Myocyte (in vitro differentiated cells): Measurements from ENCODE around the gene CSNK2A2. TPM values are rescaled to one million over a fixed set of nuclear protein-coding genes. Genes with fewer than 3 reads are reported as not detected.

Source experiments
- DNase-seq: peaks from one replicate; pipeline ENCODE4 v3.0.0-alpha.2; 2012; ENCODE audit warnings: low read depth
- total RNA-seq: library from RNA; depleted of rRNA; stranded (reverse); fragments of >200 nt; gene quantifications from 2 replicates; pipeline ENCODE4 v1.2.3, GENCODE V29; 2014

Gene CSNK2A2
- total RNA-seq, 1 donor from 2014 or later, result 50.6 TPM

DNA sequence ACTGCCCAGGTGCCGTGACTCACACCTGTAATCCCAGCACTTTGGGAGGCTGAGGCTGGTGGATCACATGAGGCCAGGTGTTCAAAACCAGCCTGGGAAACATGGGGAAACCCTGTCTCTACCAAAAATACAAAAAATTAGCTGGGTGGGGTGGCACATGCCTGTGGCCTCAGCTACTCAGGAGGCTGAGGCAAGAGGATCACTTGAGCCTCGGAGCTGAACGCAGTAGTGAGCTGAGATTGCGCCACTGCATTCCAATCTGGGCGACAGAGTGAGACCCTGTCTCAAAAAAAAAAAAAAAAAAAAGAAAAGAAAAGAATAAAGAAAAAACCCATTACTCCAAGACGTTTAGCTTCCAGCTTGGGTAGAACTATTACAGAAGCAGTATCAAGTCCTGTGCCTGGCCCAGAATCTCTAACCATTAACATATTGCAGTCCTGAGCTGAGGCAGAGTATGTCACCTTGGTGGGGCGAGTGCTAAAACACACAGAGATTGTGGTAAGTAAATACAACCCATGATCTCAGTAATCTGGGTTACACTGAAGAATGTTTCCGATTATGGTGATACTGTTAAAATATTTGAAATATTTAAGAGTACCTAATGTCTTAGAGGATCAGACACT is 45.5 kb downstream of the CSNK2A2 start:
- no peak for DNase-seq

DNA sequence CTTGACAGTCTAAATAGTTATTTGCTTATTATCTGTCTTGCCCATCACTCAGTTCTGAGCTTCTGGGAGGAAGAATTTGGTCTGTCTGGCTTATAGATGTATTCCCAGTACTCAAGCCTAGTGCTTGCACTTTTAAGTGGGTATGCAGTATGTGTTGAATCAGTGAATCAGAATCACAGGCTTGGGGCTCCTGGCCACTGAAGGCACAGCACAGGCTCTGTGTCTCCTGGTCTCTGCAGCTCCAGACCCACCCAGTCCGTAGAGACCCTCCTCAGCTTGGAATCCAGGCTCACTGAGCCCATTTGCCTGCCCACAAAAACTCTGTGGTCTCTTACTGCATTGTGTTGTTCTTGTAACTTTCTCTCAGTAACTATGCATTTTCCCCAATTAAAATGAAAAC is 49.4 kb downstream of the CSNK2A2 start:
- DNase-seq, result no peak

GRCh38 chr16:58148099-58148498 is 49.8 kb downstream of the CSNK2A2 start:
- DNase-seq, result no peak

GRCh38 chr16:58138852-58139251 is 59.1 kb downstream of the CSNK2A2 start:
- DNase-seq, result no peak

DNA sequence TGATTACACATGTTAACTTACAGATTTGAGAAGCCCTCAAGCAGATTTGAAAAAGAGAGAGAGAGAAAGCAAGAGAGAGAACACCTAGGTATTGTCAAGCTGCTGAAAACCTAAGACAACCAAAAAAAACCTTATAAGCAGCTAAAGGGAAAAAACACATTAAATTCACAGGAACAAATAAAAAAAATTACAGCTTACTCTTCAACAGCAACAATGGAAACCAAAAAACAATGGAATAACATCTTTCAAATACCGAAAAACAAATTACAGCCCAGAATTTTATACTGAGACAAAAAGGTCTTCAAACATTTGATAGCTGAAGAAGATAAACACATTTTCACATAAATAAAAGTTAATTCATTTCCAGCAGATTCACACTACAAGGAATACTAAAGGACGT is 60.3 kb downstream of the CSNK2A2 start:
- no peak for DNase-seq

- DNase-seq, result peak; percentile 100
Measured at GRCh38 chr16:58129097-58129936, 68.6 kb downstream of the CSNK2A2 start, which contains the start of gene CFAP20. Gene CFAP20 (minus strand): TSS chr16:58129381. CDS start chr16:58129115, 266 bp downstream.

GRCh38 chr16:58128711-58129096 is 69.2 kb downstream of the CSNK2A2 start:
- DNase-seq, result peak; percentile 67

GRCh38 chr16:58128181-58128631 is 69.7 kb downstream of the CSNK2A2 start:
- DNase-seq, result no peak

DNA sequence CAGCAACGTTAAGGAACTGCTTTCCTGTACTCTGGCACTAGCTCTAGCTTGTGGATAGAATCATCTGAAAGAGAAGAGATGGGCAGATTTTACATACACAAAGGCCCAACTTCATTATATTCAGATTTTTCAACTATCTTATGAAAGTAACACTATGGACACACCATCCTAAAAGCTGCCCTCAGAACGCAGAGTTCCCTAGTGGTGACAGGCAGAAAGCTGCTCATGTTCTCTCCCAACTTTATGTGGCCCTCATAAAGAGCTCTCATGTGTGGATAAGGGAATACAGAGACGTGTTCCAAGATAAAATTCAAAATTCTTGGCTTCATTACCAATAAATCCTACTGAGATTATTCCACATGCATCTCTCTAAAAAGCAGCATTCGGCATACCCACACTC is 70.3 kb downstream of the CSNK2A2 start:
- DNase-seq, result peak; percentile 26

GRCh38 chr16:58127033-58127556 is 70.8 kb downstream of the CSNK2A2 start:
- peak; percentile 65 for DNase-seq

DNA sequence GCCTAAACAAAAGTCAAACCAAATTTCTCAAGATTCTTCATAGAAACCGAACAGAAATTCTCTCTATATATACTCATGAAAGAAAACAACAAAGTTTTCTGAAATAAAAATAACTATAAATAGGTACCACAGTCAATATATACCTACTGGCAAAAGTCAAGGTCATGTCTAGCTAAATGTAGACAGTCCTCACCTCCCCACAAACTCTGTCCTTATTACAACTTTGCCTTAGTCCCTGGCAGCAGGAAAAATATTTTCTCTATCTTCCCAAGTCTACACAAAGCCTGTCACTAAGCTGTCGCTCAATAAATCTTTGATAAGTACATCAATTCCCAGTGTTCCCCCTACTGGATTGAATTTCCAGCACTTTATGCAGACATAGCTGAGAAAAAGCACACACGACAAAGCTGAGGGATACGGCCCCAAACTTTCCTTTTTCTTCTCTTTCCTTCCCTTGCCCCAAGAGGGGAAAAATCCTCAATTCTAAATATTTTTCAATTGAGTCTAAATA is 71.4 kb downstream of the CSNK2A2 start:
- DNase-seq, result no peak

- DNase-seq, result no peak
Measured at GRCh38 chr16:58125781-58126335, 72.0 kb downstream of the CSNK2A2 start.

DNA sequence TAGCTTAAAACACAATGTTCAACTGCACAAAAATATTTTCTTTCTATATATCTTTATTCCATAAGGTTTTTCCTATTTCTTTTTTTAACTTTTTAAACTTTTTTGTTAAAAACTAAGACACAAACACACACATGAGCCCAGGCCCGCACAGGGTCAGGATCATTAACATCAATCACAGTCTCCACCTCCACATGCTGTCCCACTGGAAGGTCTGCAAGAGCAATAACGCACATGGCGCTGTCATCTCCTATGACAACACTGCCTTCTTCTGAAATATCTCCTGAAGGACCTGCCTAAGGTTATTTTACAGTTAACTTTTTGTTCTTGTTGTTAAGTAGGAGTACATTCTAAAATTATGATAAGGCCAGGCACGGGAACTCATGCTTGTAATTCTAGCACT is 72.9 kb downstream of the CSNK2A2 start:
- no peak for DNase-seq

DNA sequence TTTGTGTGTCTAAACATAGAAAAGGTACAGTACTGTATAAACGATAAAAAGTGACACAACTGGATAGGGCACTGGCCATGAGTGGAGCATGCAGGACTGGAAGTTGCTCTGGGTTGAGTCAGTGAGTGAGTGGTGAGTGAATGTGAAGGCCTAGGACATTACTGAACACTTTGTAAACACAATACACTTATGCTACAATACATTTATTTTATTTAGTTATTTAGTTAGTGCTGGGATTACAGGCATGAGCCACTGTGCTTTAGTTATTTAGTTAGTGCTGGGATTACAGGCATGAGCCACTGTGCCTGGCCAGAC is 73.3 kb downstream of the CSNK2A2 start:
- peak; percentile 14 for DNase-seq

DNA sequence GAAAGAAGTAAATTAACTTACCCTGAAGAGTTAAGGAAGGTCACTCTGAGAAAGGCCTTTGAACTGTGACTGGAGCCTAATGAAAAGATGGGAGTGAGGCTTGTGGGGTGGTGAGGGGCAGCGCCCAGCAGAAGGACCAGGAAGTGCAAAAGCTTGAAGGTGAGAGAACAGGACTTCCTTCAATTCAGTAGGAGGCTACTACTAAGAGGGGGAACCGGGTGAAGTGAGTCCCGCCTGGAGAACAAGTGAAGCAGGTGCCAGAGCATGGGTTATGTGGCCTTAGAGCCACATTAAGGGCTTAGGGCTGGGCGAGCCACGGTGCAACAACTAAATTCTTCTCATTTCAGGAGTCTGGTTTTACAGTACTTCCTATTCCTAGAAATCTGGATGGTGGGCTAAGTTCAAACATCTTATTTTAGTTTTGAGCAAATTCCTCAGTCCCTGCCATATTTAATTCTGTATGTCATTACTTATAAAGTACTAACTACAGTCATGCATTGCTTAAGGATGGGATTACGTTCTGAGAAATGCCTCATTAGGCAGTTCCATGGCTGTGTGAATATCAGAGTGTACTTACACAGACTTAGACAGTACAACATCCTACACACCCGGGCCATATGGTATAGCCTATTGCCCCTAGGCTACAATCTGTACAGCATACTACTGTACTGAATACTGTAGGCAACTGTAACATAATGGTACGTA is 73.9 kb downstream of the CSNK2A2 start:
- DNase-seq, result peak; percentile 31

DNA sequence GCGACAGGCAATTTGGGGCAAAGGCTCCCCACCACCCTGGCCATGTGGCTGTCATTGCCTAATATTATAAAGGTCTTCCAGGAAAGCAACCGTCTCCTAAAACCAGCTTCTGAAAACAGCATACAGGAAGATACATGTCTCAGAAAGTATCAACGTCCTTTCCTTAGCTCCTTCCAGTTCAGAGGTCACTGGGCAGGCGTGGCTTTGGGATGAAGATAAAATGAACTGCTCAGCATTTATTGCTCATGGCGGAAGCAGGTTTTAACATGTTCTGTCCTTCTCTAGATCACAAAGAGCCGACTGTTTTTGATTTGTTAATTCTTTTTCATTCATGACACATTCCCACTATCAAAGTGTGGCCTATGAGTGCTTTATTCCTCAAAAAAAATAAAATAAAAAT is 76.8 kb downstream of the CSNK2A2 start:
- no peak for DNase-seq

DNA sequence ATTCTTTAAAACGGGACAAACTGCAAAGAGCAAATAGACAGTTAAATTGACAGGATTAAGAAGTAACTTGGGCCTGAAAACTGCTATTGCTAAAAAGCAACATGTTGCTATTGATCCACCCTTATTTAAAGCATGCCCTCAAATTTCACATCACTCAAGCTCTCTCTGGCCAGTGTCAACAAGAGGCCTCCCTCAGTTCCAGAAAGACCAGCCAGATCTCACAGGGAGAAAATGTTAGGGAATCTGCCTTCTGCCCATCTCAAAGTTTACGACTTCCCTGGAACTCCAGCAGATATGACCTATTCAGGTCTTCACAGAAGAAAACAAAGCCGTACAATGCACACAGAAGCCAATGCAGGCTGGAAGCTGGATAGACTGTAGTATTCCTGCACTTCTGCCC is 77.7 kb downstream of the CSNK2A2 start:
- DNase-seq, result no peak

- DNase-seq, result peak; percentile 13
Measured at GRCh38 chr16:58119509-58119845, 78.4 kb downstream of the CSNK2A2 start.

DNA sequence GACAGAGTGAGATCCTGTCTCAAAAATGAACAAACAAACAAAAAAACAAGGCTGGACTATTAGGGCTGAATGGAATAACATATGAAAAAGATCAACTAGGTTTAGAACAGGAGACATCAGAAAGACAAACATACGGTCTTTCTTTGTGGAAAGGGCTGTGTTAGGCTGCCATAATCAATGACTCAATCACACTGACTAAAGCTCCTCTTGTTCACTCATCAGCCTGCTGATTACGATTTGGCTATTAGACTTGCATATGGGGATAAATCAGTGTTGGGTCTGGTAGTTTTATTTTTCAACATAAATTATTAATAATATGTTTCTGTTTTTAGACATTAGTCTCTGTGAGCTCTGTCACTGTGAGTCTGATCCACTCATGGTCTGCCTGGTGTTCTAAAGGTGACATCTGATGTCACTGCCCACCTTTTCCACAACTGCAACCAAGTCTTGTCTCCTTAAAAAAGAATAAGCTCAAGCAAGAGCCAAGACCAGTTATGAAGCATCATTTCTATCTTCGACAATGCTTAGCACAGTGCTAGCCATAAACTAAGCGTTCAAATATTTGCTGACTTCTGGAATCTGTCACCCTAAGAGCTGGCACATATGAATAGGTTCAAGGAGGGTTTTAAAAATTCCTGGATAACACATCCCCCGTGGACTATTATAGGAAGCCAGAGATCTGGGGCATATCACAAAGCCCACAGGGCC is 79.0 kb downstream of the CSNK2A2 start:
- DNase-seq, result peak; percentile 9

- DNase-seq, result no peak
Measured at GRCh38 chr16:58116529-58116928, 81.4 kb downstream of the CSNK2A2 start.

- DNase-seq, result no peak
Measured at GRCh38 chr16:58116081-58116480, 81.8 kb downstream of the CSNK2A2 start.
